BJ (cell line): ENCODE results near the gene NENF. TPM values are rescaled to one million over a fixed set of nuclear protein-coding genes. Genes with fewer than 3 reads are reported as not detected.

Experiments used
- CTCF ChIA-PET: fragments of 350-600 bp; formaldehyde crosslinking; extraction: SDS; loops from one replicate; lab custom pipeline; 2021; ENCODE audit warnings: antibody characterized with exemption, inconsistent platforms; lab: Yijun Ruan, JAX
- POLR2A ChIA-PET: fragments of 300-600 bp; sonication (Branson Sonifier 250); formaldehyde crosslinking; extraction: SDS; loops from one replicate; lab custom pipeline; 2021; ENCODE audit warnings: antibody characterized with exemption; lab: Charles Lee
- DNase-seq: peaks from one replicate; pipeline ENCODE4 v3.0.0-alpha.2; 2011; ENCODE audit warnings: low read depth
- H3K27me3 ChIP-seq: 2 replicates; pipeline ENCODE4 v1.6.0; 2011; ENCODE audit warnings: low read length; ENCODE audit not compliant: control insufficient read depth, insufficient read depth
- H3K36me3 ChIP-seq: 2 replicates; pipeline ENCODE4 v1.5.1; 2011; ENCODE audit warnings: low read length; ENCODE audit not compliant: control insufficient read depth, insufficient read depth
- H3K4me3 ChIP-seq: 2 replicates; pipeline ENCODE4 v1.5.1; 2011; ENCODE audit warnings: low read depth, mild to moderate bottlenecking, control low read depth, low read length
- CTCF ChIP-seq: IDR thresholded peaks from 2 replicates; pipeline ENCODE4 v1.5.1; 2011; ENCODE audit warnings: low read depth, mild to moderate bottlenecking, control low read depth, inconsistent platforms, low read length, moderate library complexity; ENCODE audit not compliant: insufficient read depth
- polyA plus RNA-seq: library from polyadenylated mRNA; depleted of rRNA; stranded (reverse); fragments of >200 nt; gene quantifications from 2 replicates; pipeline ENCODE4 v1.2.3, GENCODE V29; 2011; rRNA removed

Gene NENF
- polyA plus RNA-seq, 1 experiment = 85.6 TPM

DNA sequence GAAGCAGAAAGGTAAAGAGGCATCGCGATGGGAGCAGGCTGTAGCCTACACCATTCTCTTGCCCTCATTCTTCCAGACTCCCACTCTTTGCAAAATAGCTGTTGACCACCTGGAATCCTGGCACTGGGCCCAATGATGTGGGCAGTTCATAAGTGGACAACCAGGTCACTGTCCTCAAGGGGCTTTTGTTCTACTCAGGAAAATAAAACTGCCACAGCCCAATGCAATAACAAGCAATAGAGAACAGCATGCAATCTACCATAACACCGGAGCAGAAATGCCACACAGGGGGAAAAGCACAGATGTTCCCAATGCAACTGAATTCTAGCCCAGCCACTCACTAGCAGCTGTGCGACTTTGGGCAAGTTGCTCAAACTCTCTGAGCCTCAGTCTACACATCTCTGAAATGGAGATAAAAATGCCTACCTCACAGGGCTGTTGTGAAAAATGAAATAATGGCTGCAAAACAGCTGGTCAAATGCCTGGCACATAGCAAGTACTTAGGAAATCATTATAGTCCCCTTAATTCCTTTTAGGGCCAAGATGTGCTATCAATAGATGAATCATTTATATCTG lies 56.7 kb downstream of the NENF start:
- POLR2A ChIA-PET = no interaction called here
- CTCF ChIA-PET = interaction anchor here (0.7 to 1.5 kb wide), 5 partner anchors 11 to 45 kb away, joined by 3 to 7 read pairs (median 4); no protein-coding TSS in a partner anchor
- H3K27me3 ChIP-seq = peaks cover 11% of the 10 kb centered on the region
- TF ChIP-seq CTCF = no peak
- no peak overlapping the region for H3K4me3 ChIP-seq
- DNase-seq = no peak
- H3K36me3 ChIP-seq = no peaks in the 10 kb centered on the region

- POLR2A ChIA-PET = no interaction called here
- H3K4me3 ChIP-seq = no peak overlapping the region
- CTCF ChIA-PET = interaction anchor here (1.3 to 1.5 kb wide), 2 partner anchors 12 to 13 kb away, joined by 4 to 7 read pairs; no protein-coding TSS in a partner anchor
- TF ChIP-seq CTCF = no peak
- H3K27me3 ChIP-seq = peaks cover 11% of the 10 kb centered on the region
- DNase-seq = no peak
- no peaks in the 10 kb centered on the region for H3K36me3 ChIP-seq
These were observed 57.6 kb downstream of the NENF start for GRCh38 chr1:212490276-212490675.

DNA sequence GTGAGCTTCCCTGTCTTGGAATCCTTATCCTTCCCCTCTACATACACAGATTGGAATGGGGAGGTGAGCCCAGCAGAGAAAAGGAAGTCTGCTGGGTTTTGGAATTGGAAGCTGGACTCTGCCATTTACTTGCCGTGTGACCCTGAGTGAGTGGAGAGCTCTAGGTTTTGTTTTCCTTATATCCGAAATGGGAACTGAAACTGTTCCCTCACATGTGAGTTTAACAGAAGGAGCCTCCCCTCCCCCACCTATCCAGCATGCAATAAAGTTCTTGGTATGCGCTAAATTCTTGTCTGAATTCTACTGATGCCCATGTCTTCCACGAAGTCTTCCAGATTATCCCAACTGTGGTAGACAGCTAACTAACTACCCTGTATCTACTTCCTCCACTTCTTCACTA lies 58.7 kb downstream of the NENF start:
- H3K4me3 ChIP-seq = no peak overlapping the region
- ChIA-PET POLR2A (interaction anchor here (1.0 kb wide), 1 partner anchor 21 kb away, joined by 5 read pairs; no protein-coding TSS in a partner anchor), CTCF (interaction anchor here (0.9 to 1.2 kb wide), 2 partner anchors 11 to 12 kb away, joined by 3 to 4 read pairs; no protein-coding TSS in a partner anchor)
- no peak for TF ChIP-seq CTCF
- no peaks in the 10 kb centered on the region for H3K36me3 ChIP-seq
- H3K27me3 ChIP-seq = peaks cover 17% of the 10 kb centered on the region
- no peak for DNase-seq

Other genes starting within 250 kb of the NENF start
- gene PPP2R5A, start 147.5 kb upstream of the NENF start, polyA plus RNA-seq = 10.2 and 18.3 TPM in 2 replicates
- 8.3 and 12.7 TPM in 2 replicates for gene PACC1, start 18.0 kb upstream of the NENF start, polyA plus RNA-seq
- 4.5 and 5.6 TPM in 2 replicates for gene ATF3, start 175.8 kb downstream of the NENF start, polyA plus RNA-seq